Dedifferentiated amniotic fluid mesenchymal stem cell (primary cell): ENCODE results near the gene DYNLT2.
"Not testable (repeated sequence)": the region's sequence is repeated elsewhere in the genome, so short reads cannot be mapped to it uniquely, and the experiment has no call there.

Experiments
- DNase-seq: peaks from one replicate; pipeline ENCODE4 v3.0.0-alpha.2; 2016; ENCODE audit errors: extremely low spot score

DYNLT2 gene

GRCh38 chr6:169783971-169784820, 32.8 kb upstream of the DYNLT2 start:
- no peak for DNase-seq

- DNase-seq = no peak
Observed at GRCh38 chr6:169783401-169783800, 32.0 kb upstream of the DYNLT2 start.

- no peak for DNase-seq
Observed at GRCh38 chr6:169782966-169783365, 31.6 kb upstream of the DYNLT2 start.

GRCh38 chr6:169780571-169781091, 29.3 kb upstream of the DYNLT2 start:
- DNase-seq = peak; percentile 57

- DNase-seq = no peak
Observed at GRCh38 chr6:169779896-169780295, 28.5 kb upstream of the DYNLT2 start.

- no peak for DNase-seq
Observed at GRCh38 chr6:169779092-169779815, 27.9 kb upstream of the DYNLT2 start.

- no peak for DNase-seq
Observed at GRCh38 chr6:169778646-169779045, 27.3 kb upstream of the DYNLT2 start.

GRCh38 chr6:169777896-169778295, 26.5 kb upstream of the DYNLT2 start:
- DNase-seq = no peak

- DNase-seq = no peak
Observed at GRCh38 chr6:169776379-169776778, 25.0 kb upstream of the DYNLT2 start.

GRCh38 chr6:169775321-169775720, 23.9 kb upstream of the DYNLT2 start:
- DNase-seq = no peak

GRCh38 chr6:169774347-169774746, 23.0 kb upstream of the DYNLT2 start:
- no peak for DNase-seq

- DNase-seq = no peak
Observed at GRCh38 chr6:169766921-169767736, 15.8 kb upstream of the DYNLT2 start.

GRCh38 chr6:169766232-169766631, 14.9 kb upstream of the DYNLT2 start:
- no peak for DNase-seq

GRCh38 chr6:169765789-169766188, 14.4 kb upstream of the DYNLT2 start:
- not testable (repeated sequence) for DNase-seq

- no peak for DNase-seq
Observed at GRCh38 chr6:169763881-169764280, 12.5 kb upstream of the DYNLT2 start.

GRCh38 chr6:169763308-169763707, 11.9 kb upstream of the DYNLT2 start:
- no peak for DNase-seq

- DNase-seq = no peak
Observed at GRCh38 chr6:169755162-169755561, 3.8 kb upstream of the DYNLT2 start.

- DNase-seq = no peak
Observed at GRCh38 chr6:169752074-169752623, 777 bp upstream of the DYNLT2 start.

GRCh38 chr6:169746556-169746955, 4.8 kb downstream of the DYNLT2 start:
- DNase-seq = no peak

- no peak for DNase-seq
Observed at GRCh38 chr6:169745405-169745804, 6.0 kb downstream of the DYNLT2 start.

GRCh38 chr6:169741344-169741743, 10.0 kb downstream of the DYNLT2 start:
- DNase-seq = no peak
